SK-N-SH treated with all-trans-retinoic acid at 6 μM for 48 hours (cell line): ENCODE measurements around the gene IRGQ.

Source experiments
- CREB5 ChIP-seq: fragments of 250-450 bp; sonication (Bioruptor Pico); IDR thresholded peaks from 2 replicates; pipeline ENCODE4 v1.5.1; 2020; ENCODE audit warnings: low read depth, mild to moderate bottlenecking, moderate library complexity
- CSDC2 ChIP-seq: fragments of 250-450 bp; sonication (Bioruptor Pico); IDR thresholded peaks from 2 replicates; pipeline ENCODE4 v1.5.0; 2020; ENCODE audit warnings: mild to moderate bottlenecking, moderate library complexity
- PATZ1 ChIP-seq: fragments of 250-450 bp; sonication (Bioruptor Pico); IDR thresholded peaks from 2 replicates; pipeline ENCODE4 v1.8.0; 2020; ENCODE audit warnings: mild to moderate bottlenecking, moderate library complexity, borderline replicate concordance
- ZFP3 ChIP-seq: fragments of 250-450 bp; sonication (Bioruptor Pico); IDR thresholded peaks from 2 replicates; pipeline ENCODE4 v1.5.0; 2020; ENCODE audit warnings: mild to moderate bottlenecking, moderate library complexity
- ZFP30 ChIP-seq: fragments of 450-650 bp; formaldehyde crosslinking; IDR thresholded peaks from 2 replicates; pipeline ENCODE4 v1.5.0; 2022; ENCODE audit warnings: mild to moderate bottlenecking, moderate library complexity

- no peak for TF ChIP-seq ZFP30
- TF ChIP-seq PATZ1 (CRISPR knock-in tag), result no peak
- no peak for TF ChIP-seq CSDC2
- TF ChIP-seq ZFP3 (CRISPR knock-in tag), result no peak
- TF ChIP-seq CREB5 (CRISPR knock-in tag), result no peak
These were observed 57.0 kb downstream of the IRGQ start for GRCh38 chr19:43538922-43539321.
